ENCODE measurements around the gene SMPD1. TPM values are rescaled to one million over a fixed set of nuclear protein-coding genes. Genes with fewer than 3 reads are reported as not detected.

SMPD1 gene
- total RNA-seq, 1 donor: 75.6 TPM

GRCh38 chr11:6351782-6352382 is 38.4 kb upstream of the SMPD1 start:
- H3K79me2 ChIP-seq (ENCODE audit: insufficient read depth, low read length): no peaks in the 10 kb centered on the region
- H2AFZ ChIP-seq (ENCODE audit: low read length): no peak overlapping the region
- no peaks in the 10 kb centered on the region for H4K20me1 ChIP-seq (ENCODE audit: insufficient read depth, low read length)
- TF ChIP-seq, protein P1, sequence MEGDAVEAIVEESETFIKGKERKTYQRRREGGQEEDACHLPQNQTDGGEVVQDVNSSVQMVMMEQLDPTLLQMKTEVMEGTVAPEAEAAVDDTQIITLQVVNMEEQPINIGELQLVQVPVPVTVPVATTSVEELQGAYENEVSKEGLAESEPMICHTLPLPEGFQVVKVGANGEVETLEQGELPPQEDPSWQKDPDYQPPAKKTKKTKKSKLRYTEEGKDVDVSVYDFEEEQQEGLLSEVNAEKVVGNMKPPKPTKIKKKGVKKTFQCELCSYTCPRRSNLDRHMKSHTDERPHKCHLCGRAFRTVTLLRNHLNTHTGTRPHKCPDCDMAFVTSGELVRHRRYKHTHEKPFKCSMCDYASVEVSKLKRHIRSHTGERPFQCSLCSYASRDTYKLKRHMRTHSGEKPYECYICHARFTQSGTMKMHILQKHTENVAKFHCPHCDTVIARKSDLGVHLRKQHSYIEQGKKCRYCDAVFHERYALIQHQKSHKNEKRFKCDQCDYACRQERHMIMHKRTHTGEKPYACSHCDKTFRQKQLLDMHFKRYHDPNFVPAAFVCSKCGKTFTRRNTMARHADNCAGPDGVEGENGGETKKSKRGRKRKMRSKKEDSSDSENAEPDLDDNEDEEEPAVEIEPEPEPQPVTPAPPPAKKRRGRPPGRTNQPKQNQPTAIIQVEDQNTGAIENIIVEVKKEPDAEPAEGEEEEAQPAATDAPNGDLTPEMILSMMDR (IDR thresholded peaks at IDR 0.05; ENCODE audit: extremely low read depth, low read depth, low read length): no peak
- H3K4me2 ChIP-seq (ENCODE audit: insufficient read depth, low read length): no peak overlapping the region
- H3K27ac ChIP-seq (ENCODE audit: low read depth, low read length): no peak overlapping the region
- H3K9me3 ChIP-seq (ENCODE audit: low read depth, low read length): no peaks in the 10 kb centered on the region
- DNase-seq (ENCODE audit: insufficient read length, low spot score, missing footprints): no peak
- H3K36me3 ChIP-seq (ENCODE audit: insufficient read depth, low read length): no peaks in the 10 kb centered on the region
- H3K4me1 ChIP-seq (ENCODE audit: insufficient read depth, low read length): peaks cover 20% of the 10 kb centered on the region
- no peaks in the 10 kb centered on the region for H3K27me3 ChIP-seq (ENCODE audit: insufficient read depth, low read length)
- H3K4me3 ChIP-seq (ENCODE audit: insufficient read depth, low read length): no peak overlapping the region

DNA sequence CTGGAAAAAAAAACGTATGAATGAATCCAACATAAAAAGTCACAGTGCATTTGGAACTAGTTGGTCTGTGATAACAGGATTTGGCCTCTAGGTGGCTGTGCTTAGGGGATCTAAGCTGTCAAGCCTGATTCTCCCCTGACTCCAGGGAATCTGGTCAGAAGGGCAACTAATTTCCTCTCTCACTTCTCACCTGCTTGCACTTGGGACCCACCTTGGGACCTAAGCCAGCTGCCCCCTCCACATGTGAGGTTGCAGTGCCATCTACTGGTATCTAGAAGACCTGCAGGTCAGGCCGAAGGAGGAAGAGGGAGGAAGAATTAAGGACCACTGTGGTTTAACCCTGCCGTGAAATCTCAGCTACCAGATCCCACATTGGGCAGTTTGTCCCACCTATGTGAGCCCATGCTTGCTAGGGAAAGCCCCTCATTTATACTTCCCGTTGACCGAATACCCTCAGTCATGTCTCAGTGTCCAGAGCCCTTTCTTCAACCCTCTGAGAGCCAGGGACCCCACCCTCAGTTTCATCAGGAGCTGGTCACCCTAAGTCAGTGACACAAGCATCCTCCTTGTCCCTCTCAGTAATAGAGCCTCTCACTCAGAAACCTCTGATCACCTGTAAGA is 36.8 kb upstream of the SMPD1 start:
- Histone ChIP-seq H3K79me2 (ENCODE audit: insufficient read depth, low read length) (no peaks in the 10 kb centered on the region), H3K27me3 (ENCODE audit: insufficient read depth, low read length) (no peaks in the 10 kb centered on the region), H4K20me1 (ENCODE audit: insufficient read depth, low read length) (no peaks in the 10 kb centered on the region), H3K4me2 (ENCODE audit: insufficient read depth, low read length) (no peak overlapping the region), H3K4me3 (ENCODE audit: insufficient read depth, low read length) (no peak overlapping the region), H3K9me3 (ENCODE audit: low read depth, low read length) (no peaks in the 10 kb centered on the region), H3K27ac (ENCODE audit: low read depth, low read length) (no peak overlapping the region), H3K4me1 (ENCODE audit: insufficient read depth, low read length) (peaks cover 33% of the 10 kb centered on the region), H2AFZ (ENCODE audit: low read length) (peak overlapping the region; percentile 38), H3K36me3 (ENCODE audit: insufficient read depth, low read length) (no peaks in the 10 kb centered on the region)
- DNase-seq (ENCODE audit: insufficient read length, low spot score, missing footprints): peak; percentile 27
- TF ChIP-seq, protein P1 (IDR thresholded peaks at IDR 0.05; ENCODE audit: extremely low read depth, low read depth, low read length): peak; percentile 98

GRCh38 chr11:6354651-6355485 is 35.4 kb upstream of the SMPD1 start:
- Histone ChIP-seq H3K27ac (ENCODE audit: low read depth, low read length) (peak overlapping the region; percentile 53), H3K79me2 (ENCODE audit: insufficient read depth, low read length) (no peaks in the 10 kb centered on the region), H3K4me2 (ENCODE audit: insufficient read depth, low read length) (peak overlapping the region; percentile 7), H3K4me3 (ENCODE audit: insufficient read depth, low read length) (no peak overlapping the region), H2AFZ (ENCODE audit: low read length) (peak overlapping the region; percentile 39), H3K4me1 (ENCODE audit: insufficient read depth, low read length) (peaks cover 34% of the 10 kb centered on the region), H4K20me1 (ENCODE audit: insufficient read depth, low read length) (no peaks in the 10 kb centered on the region), H3K36me3 (ENCODE audit: insufficient read depth, low read length) (no peaks in the 10 kb centered on the region), H3K9me3 (ENCODE audit: low read depth, low read length) (no peaks in the 10 kb centered on the region), H3K27me3 (ENCODE audit: insufficient read depth, low read length) (no peaks in the 10 kb centered on the region)
- TF ChIP-seq, protein P1 (IDR thresholded peaks at IDR 0.05; ENCODE audit: extremely low read depth, low read depth, low read length): no peak
- DNase-seq (ENCODE audit: insufficient read length, low spot score, missing footprints): no peak

Data from osteoblast (primary cell).